Keratinocyte (primary cell): Measurements from ENCODE around the gene PRR36.

Experiments used
- CTCF ChIP-seq, 3 experiments: IDR thresholded peaks in 1 of 3; conservative IDR thresholded peaks in 1 of 3; optimal IDR thresholded peaks in 1 of 3; 2 replicates in 2 of 3; 3 replicates in 1 of 3; pipeline versions ENCODE3 to v1.5.1; 2011; ENCODE audit warnings: low read length in 3 of 3, mild to moderate bottlenecking in 3 of 3, moderate library complexity in 2 of 3, control low read depth in 1 of 3, inconsistent platforms in 1 of 3; ENCODE audit not compliant: insufficient read depth in 2 of 3; ENCODE audit errors: extremely low read depth in 1 of 3
- EZH2 ChIP-seq: IDR thresholded peaks from one replicate; pipeline ENCODE4 v1.6.1; 2012; ENCODE audit warnings: inconsistent platforms, mild to moderate bottlenecking, low read length, moderate library complexity

GRCh38 chr19:7899751-7900378, 25.7 kb upstream of the PRR36 start:
- TF ChIP-seq CTCF (optimal IDR thresholded peaks at IDR 0.05 in 1 of 3, IDR thresholded peaks at IDR 0.05 in 1 of 3, conservative IDR thresholded peaks at IDR 0.05 in 1 of 3; ENCODE audit: extremely low read depth in 1 of 3, insufficient read depth in 2 of 3, low read length in 3 of 3) (no peak), EZH2 (no peak)
